HG02938 (cell line): ENCODE data around the gene IFNW1.
A peak's percentile ranks its signal among the peaks of the same experiment; 100 is the strongest.
"Not testable (repeated sequence)": the region's sequence is repeated elsewhere in the genome, so short reads cannot be mapped to it uniquely, and the experiment has no call there.

ENCODE experiments used
- ATAC-seq: cut with Tn5 transposase; IDR thresholded peaks from one replicate; pipeline ENCODE4 v1.9.1; 2021; ENCODE audit warnings: mild to moderate bottlenecking, moderate library complexity; ENCODE audit not compliant: unreplicated experiment

The IFNW1 gene

DNA sequence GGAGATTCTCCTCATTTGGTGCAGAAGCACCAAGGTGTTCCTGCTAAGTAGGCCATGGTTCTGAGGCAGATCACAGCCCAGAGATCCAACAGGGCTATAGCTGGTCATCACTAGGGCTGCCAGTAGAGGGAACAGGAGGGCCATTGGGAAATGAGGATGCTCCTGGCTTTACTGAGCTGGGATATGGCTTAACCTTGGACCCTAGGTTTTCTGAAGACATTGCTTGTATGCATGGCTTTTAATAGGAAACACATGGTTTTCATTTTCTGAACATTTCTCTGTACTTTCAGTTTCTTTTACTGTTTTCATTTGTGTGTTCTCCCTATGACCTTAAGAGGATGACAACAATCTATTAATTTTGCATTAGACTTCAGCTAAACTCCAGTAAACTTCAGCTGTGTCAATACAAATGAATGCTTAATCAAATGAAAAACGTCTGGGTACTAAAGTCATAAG is at the start of gene IFNW1:
Gene IFNW1, minus strand, starts transcription at position 406 of the 456 bp plus-strand sequence. Its CDS starts 262 bp downstream, at position 144.
- peak; percentile 67 for ATAC-seq

DNA sequence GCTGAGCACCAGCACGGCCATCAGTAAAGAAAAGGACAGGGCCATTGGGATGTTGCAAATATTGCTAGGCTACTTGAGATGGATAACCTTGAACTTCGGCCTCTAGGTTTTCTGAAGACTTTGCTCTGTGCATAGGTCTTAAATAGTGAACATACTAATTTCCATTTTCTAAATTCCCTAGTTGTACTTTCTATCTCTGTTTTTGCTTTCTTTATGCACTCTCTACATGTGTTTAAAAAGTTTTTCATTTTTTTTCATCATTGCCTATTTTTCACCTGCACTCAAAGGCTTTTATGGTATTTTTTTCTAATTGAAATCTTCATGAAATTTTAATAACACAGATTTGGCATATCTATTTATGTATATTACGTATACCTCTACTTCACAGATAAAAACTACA is 45.9 kb upstream of the IFNW1 start, which contains the start of gene IFNA4:
Gene IFNA4, minus strand, starts transcription at position 101 of the 400 bp plus-strand sequence. Its CDS starts 56 bp downstream, at position 45.
- ATAC-seq = not testable (repeated sequence)

GRCh38 chr9:21182810-21183736 is 41.4 kb upstream of the IFNW1 start:
- ATAC-seq = peak; percentile 92

- ATAC-seq = no peak
Measured at GRCh38 chr9:21174671-21175070, 33.0 kb upstream of the IFNW1 start.

DNA sequence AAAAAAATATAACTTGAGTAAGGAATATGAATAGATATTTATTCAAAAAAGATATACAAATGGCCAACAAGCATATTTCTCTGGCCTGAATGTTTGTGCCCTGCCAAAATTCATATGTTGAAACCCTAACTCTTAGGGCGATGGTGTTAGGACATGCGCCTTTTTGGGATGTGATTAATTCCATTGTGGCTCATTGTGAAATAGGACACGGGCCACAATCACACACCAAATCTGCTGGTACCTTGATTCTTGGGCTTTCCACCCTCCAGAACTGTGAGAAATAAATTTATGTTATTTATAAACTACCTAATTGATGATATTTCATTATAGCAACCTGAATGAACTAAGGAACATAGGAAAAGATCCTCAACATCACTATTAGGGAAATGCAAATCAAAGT is 30.5 kb upstream of the IFNW1 start:
- ATAC-seq = no peak

GRCh38 chr9:21171351-21171750 is 29.7 kb upstream of the IFNW1 start:
- no peak for ATAC-seq

DNA sequence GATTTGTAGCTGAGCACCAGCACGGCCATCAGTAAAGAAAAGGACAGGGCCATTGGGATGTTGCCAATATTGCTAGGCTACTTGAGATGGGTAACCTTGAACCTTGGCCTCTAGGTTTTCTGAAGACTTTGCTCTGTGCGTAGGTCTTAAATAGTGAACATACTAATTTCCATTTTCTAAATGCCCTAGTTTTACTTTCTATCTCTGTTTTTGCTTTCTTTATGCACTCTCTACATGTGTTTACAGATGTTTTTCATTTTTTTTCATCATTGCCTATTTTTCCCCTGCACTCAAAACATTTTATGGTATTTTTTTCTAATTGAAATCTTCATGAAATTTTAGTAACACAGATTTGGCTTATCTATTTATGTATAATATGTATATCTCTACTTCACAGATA is 24.9 kb upstream of the IFNW1 start, which contains the start of gene IFNA21:
Gene IFNA21, minus strand, starts transcription at position 101 of the 400 bp plus-strand sequence. Its CDS starts 48 bp downstream, at position 53.
- not testable (repeated sequence) for ATAC-seq

DNA sequence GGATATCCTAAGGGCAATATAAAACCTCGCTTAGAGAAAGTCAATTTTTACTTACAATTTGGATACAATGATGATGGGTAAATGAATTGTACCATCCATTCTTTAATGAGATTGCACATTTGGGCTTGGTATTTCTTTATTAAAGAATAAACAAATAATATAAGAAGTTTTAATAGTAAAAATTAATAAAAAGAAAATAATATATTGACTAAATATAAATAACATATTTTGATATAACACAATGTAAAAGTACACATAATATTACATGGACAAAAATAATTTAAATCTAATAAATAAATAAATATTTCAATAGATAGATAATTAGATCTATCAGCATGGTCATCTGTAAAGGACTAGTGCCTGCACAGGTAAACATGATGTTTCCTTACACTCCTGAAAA is 23.9 kb upstream of the IFNW1 start:
- no peak for ATAC-seq

- peak; percentile 87 for ATAC-seq
Measured at GRCh38 chr9:21160178-21160577, 18.5 kb upstream of the IFNW1 start.

GRCh38 chr9:21155501-21155900 is 13.9 kb upstream of the IFNW1 start:
- ATAC-seq = no peak

DNA sequence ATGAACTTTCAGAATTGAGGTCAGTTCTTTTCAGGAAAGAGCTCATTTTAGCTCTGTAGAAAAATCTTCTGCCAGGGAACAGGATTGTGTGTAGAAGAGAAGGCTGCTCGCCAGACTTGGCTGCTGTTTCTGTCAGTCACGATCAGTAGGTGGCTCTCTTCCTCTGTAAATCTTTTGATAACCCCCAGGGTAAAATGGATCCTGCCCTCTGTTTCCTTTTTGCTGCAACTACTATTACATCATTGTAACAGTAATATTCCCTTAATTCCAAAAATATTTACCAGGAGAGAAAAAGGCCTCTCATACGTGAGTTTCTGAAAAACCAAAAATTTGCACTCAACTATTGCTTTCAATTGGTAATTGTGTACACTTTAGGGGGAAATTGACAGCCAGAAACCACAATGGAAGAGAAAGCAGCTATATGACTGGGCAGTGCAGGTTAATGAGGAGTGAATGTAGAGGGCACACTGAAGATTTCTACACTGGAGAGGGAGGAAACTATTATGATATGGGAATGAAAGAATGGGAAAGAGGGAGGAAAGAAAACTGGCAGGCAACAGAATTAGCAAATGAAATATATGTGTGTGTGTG is 12.5 kb upstream of the IFNW1 start:
- ATAC-seq = peak; percentile 87

DNA sequence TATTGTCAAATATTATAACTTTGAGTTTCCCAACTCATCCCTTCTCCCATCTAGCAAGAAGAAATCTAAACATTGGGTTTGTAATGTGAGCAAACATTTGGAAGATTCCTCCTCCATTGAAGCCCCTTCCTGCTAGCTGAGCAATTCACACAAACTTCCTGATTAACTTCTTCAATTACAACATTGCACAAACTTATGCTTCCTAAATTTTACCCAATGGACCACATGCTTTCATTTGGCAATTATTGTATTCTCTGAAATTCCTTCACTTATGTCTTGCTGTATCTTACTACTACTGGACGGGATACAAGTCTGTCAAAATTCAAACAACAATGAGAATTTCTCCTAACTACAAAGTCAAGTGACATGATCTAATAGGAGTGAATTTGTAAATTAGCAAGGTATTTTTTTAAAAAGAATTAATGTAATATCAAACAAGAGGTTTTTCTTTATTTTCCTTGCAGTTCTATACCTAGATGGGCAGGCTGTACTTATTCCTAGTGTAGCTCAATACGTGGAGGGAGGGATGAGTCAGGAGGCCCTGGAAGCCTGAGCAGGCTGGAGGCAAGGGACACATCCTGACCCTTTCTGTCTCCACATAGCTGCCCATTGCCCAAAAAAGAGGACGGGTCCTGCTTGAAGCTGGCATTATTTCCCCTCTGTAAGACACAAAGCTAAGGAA is 11.8 kb upstream of the IFNW1 start:
- peak; percentile 21 for ATAC-seq

DNA sequence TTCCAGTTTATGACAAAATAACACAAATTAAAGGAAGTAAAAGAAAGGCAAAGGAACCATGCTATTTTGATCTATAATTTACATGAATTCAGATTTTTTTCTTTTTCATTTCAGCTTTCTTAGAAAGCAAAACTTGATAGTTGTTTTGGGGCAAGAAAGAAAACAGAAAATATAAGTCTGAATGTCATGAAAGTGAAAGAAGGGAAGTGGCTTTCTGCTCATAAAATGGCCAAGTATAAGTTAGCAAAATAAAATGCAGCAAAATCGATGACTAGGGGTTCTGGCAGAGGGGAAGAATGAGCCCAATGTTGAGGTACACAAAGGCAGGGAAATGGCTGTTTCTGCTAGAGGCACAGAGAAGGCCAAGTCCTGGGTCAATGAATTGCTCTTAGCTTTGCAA is 3.0 kb upstream of the IFNW1 start:
- ATAC-seq = peak; percentile 50

GRCh38 chr9:21137020-21137419 is 4.6 kb downstream of the IFNW1 start:
- ATAC-seq = no peak

DNA sequence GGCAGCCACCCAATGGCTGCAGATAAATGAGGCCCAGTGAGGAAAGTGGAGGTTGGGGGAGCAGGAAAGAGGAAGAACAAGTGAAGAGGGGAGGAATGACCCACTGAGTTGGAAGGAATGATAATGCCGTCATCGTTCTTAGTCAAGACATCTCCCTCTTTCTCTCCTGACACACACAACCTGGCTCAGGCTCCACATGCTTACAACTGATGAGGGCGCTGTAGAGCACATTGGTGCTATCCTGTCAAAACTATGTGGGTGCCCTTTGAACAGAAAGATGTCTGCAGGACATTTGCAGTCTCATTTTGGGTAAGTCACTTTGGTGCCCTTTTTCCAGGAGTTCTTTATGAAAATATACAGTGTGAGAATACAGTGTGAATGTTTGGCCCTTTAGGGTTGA is 5.9 kb downstream of the IFNW1 start:
- ATAC-seq = no peak

DNA sequence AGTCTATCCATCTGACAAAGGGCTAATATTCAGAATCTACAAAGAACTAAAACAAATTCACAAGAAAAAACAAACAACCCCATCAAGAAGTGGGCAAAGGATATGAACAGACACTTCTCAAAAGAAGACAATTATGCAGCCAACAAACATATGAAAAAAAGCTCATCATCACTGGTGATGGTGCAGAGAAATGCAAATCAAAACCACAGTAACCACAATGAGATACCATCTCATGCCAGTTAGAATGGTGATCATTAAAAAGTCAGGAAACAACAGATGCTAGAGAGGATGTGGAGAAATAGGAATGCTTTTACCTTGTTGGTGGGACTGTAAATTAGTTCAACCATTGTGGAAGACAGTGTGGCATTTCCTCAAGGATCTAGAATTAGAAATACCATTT is 13.4 kb downstream of the IFNW1 start:
- ATAC-seq = not testable (repeated sequence)

- no peak for ATAC-seq
Measured at GRCh38 chr9:21121595-21122251, 19.9 kb downstream of the IFNW1 start.

GRCh38 chr9:21121079-21121478 is 20.6 kb downstream of the IFNW1 start:
- no peak for ATAC-seq

- no peak for ATAC-seq
Measured at GRCh38 chr9:21119093-21119770, 22.4 kb downstream of the IFNW1 start.

DNA sequence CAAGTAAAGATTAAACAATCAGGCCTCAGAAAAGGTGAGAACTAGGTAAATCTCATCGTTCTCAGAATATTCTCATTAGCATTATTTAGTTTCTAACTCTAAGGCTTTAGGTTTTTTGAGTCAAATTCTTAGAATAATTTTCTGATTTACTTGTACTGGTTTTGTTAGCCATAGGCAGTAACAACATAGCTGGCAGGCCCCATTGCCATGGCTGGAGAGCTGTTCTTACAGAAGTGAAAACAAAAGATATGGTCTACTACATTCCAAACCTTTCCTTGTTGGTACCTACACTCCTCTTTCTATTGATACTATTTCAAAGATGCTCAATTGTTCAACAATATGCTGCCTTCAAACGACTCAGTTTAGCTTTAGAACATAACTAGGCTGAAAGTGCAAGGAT is 27.3 kb downstream of the IFNW1 start:
- ATAC-seq = no peak
